NCI-H1417 treated with DMSO at 0.1 percent for 48 hours (cell line): ENCODE measurements around the gene ZCCHC24.
A peak's percentile ranks its signal among the peaks of the same experiment; 100 is the strongest.
"Not testable (repeated sequence)": the region's sequence is repeated elsewhere in the genome, so short reads cannot be mapped to it uniquely, and the experiment has no call there.

Experiments
- DNase-seq: peaks from one replicate; lab custom pipeline; 2025; lab: John Stamatoyannopoulos, UW

The ZCCHC24 gene

DNA sequence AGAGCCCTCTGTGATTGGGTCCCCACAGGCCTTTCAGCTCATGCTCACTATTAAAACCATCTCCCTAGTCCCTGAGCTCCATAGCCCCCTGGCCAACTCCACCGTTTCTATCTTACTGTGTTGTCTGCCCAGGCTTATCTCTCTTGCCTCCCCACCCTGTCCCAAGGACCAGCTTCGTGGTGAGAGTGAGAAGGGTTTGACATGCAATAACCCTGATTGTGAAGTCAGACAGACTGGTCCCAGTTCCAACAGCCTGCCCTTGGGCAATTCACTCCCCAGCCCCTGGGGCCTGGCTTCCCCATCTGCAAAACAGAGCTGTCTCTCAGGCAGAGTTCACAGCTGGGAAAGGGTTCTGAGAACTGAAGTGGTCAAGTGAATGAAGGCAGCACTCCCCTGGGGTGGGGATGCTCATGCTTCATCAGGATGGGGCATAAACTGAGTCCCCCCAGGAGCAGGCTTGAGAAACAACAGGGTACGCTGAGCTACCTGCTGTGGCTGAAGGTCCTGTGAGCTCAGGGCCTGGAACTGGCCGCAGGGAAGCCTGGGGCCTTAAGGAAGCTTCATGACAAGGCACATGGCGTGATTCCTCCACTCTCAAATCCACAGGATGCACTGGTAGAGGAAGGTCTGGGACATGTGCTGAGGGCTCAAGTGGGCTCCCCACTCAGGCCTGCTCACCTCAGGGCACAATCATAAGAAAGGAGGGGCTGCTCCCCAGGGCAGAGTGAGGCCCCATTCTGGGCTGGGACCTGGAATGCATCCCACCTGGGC is 100.0 kb downstream of the ZCCHC24 start:
- no peak for DNase-seq

DNA sequence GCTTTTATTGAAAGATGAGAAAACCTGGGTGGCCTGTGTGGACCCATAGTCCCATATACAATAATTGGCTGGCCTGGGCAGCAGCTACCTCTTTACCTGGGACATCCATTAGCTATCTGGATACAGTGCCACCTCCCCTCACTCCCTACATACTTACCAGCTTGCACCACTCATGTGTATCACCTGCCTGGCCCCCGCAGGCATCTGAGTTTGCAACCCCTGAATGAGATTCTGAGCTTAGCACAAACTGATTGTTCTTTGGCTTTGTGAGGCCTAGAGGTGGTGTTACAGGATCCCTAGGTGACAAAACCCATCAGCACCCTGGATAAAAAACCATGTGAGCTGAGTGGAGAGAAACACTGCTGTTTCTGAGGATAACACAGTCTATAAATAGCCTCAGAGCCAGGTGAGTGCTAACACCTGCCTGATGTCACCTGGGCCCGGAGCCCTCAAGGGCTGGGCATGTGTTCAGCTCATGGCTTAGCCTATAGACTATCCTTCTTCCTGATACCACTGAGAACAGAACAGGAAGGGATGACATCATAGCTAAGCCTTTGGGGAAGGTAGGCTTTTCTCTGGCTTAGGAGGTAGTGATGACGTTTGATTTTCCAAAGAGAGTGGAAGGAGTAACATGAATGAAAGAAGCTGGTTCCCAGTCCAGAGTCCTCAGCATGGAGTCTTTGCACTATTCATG is 100.8 kb downstream of the ZCCHC24 start:
- DNase-seq: peak; percentile 21

DNA sequence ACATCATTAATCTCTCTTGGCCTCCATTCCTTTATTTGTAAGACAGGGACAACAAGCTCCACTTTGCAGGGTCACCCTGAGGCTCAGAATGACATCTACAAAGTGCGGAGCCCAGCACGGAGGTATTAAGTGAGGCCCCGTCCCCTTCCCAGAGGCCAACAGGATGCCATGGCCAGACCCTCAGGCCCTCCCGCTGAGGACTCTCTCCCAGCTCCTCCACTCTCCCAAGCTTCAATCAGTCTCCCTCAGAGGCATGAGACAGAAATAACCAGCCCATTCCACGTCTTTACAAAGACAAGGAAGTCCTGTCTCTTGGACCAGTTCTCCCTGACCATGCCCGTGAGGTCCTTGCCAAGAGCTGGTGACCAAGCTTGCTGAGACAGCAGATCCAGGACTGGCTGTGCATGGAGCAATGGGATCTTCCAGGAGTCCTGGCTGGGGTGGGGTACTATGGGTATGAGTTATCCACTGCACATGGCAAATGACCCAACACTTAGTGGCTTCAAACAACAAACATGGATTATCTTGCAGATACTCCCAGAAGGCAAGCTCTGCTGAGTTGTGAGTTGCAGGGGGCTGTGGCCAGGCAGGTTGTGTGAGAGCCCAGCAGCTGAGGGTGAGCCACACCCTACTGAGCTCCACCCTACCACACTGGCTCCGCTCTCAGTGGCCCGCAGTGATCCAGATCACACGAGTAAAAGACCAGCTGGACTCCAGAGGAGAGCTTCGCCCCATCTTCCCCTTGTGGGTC is 102.4 kb downstream of the ZCCHC24 start:
- no peak for DNase-seq

DNA sequence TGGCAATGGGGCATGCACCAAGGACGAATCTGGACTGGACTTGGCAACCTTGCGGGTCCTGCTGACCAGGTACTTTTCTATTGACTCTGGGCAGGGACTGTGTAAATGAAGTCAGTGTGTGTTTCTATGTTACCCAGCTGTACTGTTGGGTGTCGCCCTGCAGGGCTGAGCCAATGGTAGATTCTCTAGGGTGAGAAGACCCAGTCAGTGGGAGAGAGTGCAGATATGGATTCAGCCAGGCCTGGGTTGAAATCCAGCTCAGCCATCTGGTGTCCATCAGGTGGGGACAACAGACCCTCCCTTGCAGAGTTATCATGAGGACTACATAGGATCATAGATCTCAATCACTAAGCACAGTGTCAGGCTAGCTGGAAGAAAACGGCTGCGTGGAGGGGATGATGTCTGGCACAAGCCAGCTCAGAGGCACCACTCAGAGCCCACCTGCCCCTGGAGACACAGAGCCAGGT is 103.1 kb downstream of the ZCCHC24 start:
- no peak for DNase-seq

DNA sequence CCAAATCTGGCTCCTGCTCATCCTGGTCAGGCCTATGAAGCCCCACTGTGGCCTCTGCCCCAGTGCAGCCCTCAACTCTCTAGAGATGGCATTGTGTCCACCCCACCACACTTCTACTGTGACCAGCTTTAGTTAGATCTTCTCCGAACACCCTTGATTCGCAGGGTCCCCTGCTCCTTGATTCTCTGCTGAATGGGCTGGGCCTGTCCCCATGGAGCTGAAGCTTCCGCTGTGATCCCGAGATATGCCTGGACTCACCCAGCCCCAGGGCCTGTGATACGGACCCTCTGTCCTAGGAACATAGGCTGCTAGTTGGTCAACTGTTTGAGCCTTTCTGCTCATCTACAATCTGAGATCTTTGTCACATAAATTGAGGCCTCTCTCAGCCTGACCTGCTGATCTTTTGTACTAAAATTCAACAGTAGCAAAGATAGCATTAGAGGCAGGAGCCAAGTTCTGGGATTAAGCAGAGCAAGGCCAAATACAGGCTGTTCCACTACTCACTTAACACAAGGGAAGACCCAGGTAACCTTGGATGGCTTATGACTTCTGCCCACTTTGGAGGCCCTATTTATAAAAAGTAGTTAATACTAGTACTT is 104.7 kb downstream of the ZCCHC24 start:
- DNase-seq: no peak

GRCh38 chr10:79339266-79339665 is 106.2 kb downstream of the ZCCHC24 start:
- no peak for DNase-seq

DNA sequence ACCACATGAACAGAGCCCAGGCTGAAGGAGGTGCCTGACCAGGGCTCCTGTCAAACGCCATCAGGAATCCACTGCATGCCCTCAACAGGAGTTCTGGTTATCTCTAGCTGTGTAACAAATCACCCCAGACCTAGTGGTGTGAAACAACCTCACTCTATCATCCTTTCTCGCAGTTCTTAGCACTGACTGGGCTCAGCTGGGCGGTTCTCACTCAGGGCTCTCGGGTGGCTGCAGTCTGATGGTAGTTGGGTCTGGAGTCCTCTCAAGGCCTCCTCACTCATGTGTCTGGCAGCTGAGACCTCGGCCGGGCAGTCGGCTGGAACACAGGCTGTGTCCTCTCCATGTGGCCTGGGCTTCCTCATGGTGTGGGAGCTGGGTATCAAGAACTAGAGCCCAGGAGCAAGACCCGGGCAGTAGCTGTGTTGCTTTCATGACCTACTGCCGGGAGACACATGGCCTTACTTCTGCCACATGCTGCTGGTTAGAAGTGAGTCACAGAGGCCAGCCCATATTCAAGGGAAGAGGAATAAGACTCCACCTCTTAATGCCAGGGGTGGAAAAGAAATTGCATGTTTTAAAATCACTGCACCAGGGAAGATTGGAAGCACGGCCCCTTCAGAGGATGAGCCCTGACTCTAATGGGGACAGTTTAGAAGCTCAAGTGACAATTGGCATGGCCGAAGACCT is 107.5 kb downstream of the ZCCHC24 start:
- DNase-seq: not testable (repeated sequence)

- DNase-seq: peak; percentile 8
Observed at GRCh38 chr10:79336739-79337138, 108.7 kb downstream of the ZCCHC24 start.

- no peak for DNase-seq
Observed at GRCh38 chr10:79336276-79336675, 109.1 kb downstream of the ZCCHC24 start.

- no peak for DNase-seq
Observed at GRCh38 chr10:79335470-79336235, 109.8 kb downstream of the ZCCHC24 start.

- DNase-seq: no peak
Observed at GRCh38 chr10:79335094-79335469, 110.3 kb downstream of the ZCCHC24 start.

GRCh38 chr10:79334573-79334972 is 110.9 kb downstream of the ZCCHC24 start:
- DNase-seq: no peak

GRCh38 chr10:79333513-79333912 is 111.9 kb downstream of the ZCCHC24 start:
- DNase-seq: no peak

- not testable (repeated sequence) for DNase-seq
Observed at GRCh38 chr10:79332610-79333315, 112.7 kb downstream of the ZCCHC24 start.
